IgD-negative memory B cell (primary cell): Measurements from ENCODE around the gene TAAR8. TPM values are rescaled to one million over a fixed set of nuclear protein-coding genes. Genes with fewer than 3 reads are reported as not detected.
"Not testable (repeated sequence)": the region's sequence is repeated elsewhere in the genome, so short reads cannot be mapped to it uniquely, and the experiment has no call there.

ENCODE experiments used
- H3K27ac Mint-ChIP-seq, 3 donors: one replicate each; pipeline ENCODE4 v1.8.0; 2020 to 2022; ENCODE audit warnings: mild to moderate bottlenecking in 3 of 3, mixed read lengths in 3 of 3, moderate library complexity in 1 of 3
- H3K27me3 Mint-ChIP-seq: one replicate; pipeline ENCODE4 v1.8.0; 2021; ENCODE audit warnings: mixed read lengths
- H3K36me3 Mint-ChIP-seq: one replicate; pipeline ENCODE4 v1.8.0; 2020; ENCODE audit warnings: mild to moderate bottlenecking, mixed read lengths
- H3K4me1 Mint-ChIP-seq, 3 donors: one replicate each; pipeline ENCODE4 v1.8.0; 2020 to 2022; ENCODE audit warnings: mixed read lengths in 3 of 3, mild to moderate bottlenecking in 1 of 3
- H3K4me3 Mint-ChIP-seq, 4 donors: one replicate each; pipeline ENCODE4 v1.8.0; 2020 to 2022; ENCODE audit warnings: mild to moderate bottlenecking in 4 of 4, mixed read lengths in 4 of 4, moderate library complexity in 3 of 4
- H3K9me3 Mint-ChIP-seq, 3 donors: one replicate each; pipeline ENCODE4 v1.8.0; 2020 to 2021; ENCODE audit warnings: mixed read lengths in 3 of 3, mild to moderate bottlenecking in 1 of 3
- polyA plus RNA-seq: library from polyadenylated mRNA; unstranded; fragments of 300-500 nt; fragmentation: Illumina TruSeq; gene quantifications from one replicate; pipeline ENCODE4 v1.2.3, GENCODE V29; 2021

Gene TAAR8
- polyA plus RNA-seq, 1 donor from 2014 or later: not detected

GRCh38 chr6:132570221-132570777 lies 17.8 kb downstream of the TAAR8 start, which contains the start of gene TAAR6:
TSS of gene TAAR6 (plus strand) at chr6:132570322. CDS start at chr6:132570322, 0 bp downstream.
- H3K4me1 Mint-ChIP-seq: peaks cover 0 to 1% (median 0%) of the 10 kb centered on the region in 3 donors
- peaks cover 2% of the 10 kb centered on the region for H3K36me3 Mint-ChIP-seq
- H3K27ac Mint-ChIP-seq: no peak within 1 kb of the TSS
- H3K27me3 Mint-ChIP-seq: peaks cover 11% of the 10 kb centered on the region
- H3K4me3 Mint-ChIP-seq: no peak within 1 kb of the TSS
- H3K9me3 Mint-ChIP-seq: no peaks in the 10 kb centered on the region

- Mint-ChIP-seq H3K27me3 (peaks cover 11% of the 10 kb centered on the region), H3K4me3 (no peak overlapping the region), H3K27ac (no peak overlapping the region), H3K4me1 (no peaks in the 10 kb centered on the region), H3K36me3 (peaks cover 2% of the 10 kb centered on the region), H3K9me3 (no peaks in the 10 kb centered on the region)
Observed at GRCh38 chr6:132571774-132572173, 19.3 kb downstream of the TAAR8 start.

GRCh38 chr6:132584698-132585097 lies 32.2 kb downstream of the TAAR8 start:
- Mint-ChIP-seq H3K27me3 (peaks cover 11% of the 10 kb centered on the region), H3K27ac (no peak overlapping the region), H3K4me3 (no peak overlapping the region), H3K36me3 (no peaks in the 10 kb centered on the region), H3K4me1 (no peaks in the 10 kb centered on the region), H3K9me3 (no peaks in the 10 kb centered on the region)

GRCh38 chr6:132587424-132587823 lies 35.0 kb downstream of the TAAR8 start:
- no peaks in the 10 kb centered on the region for H3K36me3 Mint-ChIP-seq
- H3K4me3 Mint-ChIP-seq: no peak overlapping the region
- peaks cover 7% of the 10 kb centered on the region for H3K27me3 Mint-ChIP-seq
- peaks cover 0 to under 1% (median 0%) of the 10 kb centered on the region in 3 donors for H3K4me1 Mint-ChIP-seq
- no peak overlapping the region for H3K27ac Mint-ChIP-seq
- H3K9me3 Mint-ChIP-seq: no peaks in the 10 kb centered on the region

- Mint-ChIP-seq H3K4me1 (peaks cover 0 to 1% (median 0%) of the 10 kb centered on the region in 3 donors), H3K27me3 (peaks cover 6% of the 10 kb centered on the region), H3K4me3 (no peak within 1 kb of the TSS), H3K9me3 (no peaks in the 10 kb centered on the region), H3K27ac (no peak within 1 kb of the TSS), H3K36me3 (no peaks in the 10 kb centered on the region)
Observed at GRCh38 chr6:132589454-132589853, 37.0 kb downstream of the TAAR8 start, which contains the start of gene TAAR5. TSS of gene TAAR5 (minus strand) at chr6:132589741. CDS start at chr6:132589686, 55 bp downstream.

GRCh38 chr6:132590362-132590761 lies 37.9 kb downstream of the TAAR8 start:
- no peaks in the 10 kb centered on the region for H3K9me3 Mint-ChIP-seq
- H3K4me1 Mint-ChIP-seq: peaks cover 0 to 1% (median 0%) of the 10 kb centered on the region in 3 donors
- H3K36me3 Mint-ChIP-seq: no peaks in the 10 kb centered on the region
- H3K27me3 Mint-ChIP-seq: peaks cover 4% of the 10 kb centered on the region
- H3K27ac Mint-ChIP-seq: no peak overlapping the region
- no peak overlapping the region for H3K4me3 Mint-ChIP-seq

GRCh38 chr6:132592855-132593254 lies 40.4 kb downstream of the TAAR8 start:
- no peak overlapping the region for H3K4me3 Mint-ChIP-seq
- H3K36me3 Mint-ChIP-seq: no peaks in the 10 kb centered on the region
- peaks cover 0 to 1% (median 0%) of the 10 kb centered on the region in 3 donors for H3K4me1 Mint-ChIP-seq
- no peak overlapping the region for H3K27ac Mint-ChIP-seq
- H3K27me3 Mint-ChIP-seq: peaks cover 4% of the 10 kb centered on the region
- no peaks in the 10 kb centered on the region for H3K9me3 Mint-ChIP-seq

GRCh38 chr6:132596201-132596600 lies 43.7 kb downstream of the TAAR8 start:
- Mint-ChIP-seq H3K36me3 (no peaks in the 10 kb centered on the region), H3K27ac (no peak overlapping the region), H3K27me3 (peaks cover 4% of the 10 kb centered on the region), H3K9me3 (no peaks in the 10 kb centered on the region), H3K4me1 (peaks cover 0 to 1% (median 0%) of the 10 kb centered on the region in 3 donors), H3K4me3 (no peak overlapping the region)

- H3K27ac Mint-ChIP-seq: no peak overlapping the region
- H3K9me3 Mint-ChIP-seq: no peaks in the 10 kb centered on the region
- H3K36me3 Mint-ChIP-seq: no peaks in the 10 kb centered on the region
- no peak overlapping the region for H3K4me3 Mint-ChIP-seq
- peaks cover 4% of the 10 kb centered on the region for H3K27me3 Mint-ChIP-seq
- H3K4me1 Mint-ChIP-seq: no peaks in the 10 kb centered on the region
Observed at GRCh38 chr6:132598473-132598872, 46.0 kb downstream of the TAAR8 start.

GRCh38 chr6:132600900-132601299 lies 48.4 kb downstream of the TAAR8 start:
- H3K27me3 Mint-ChIP-seq, H3K4me3 Mint-ChIP-seq, H3K36me3 Mint-ChIP-seq, H3K9me3 Mint-ChIP-seq, H3K27ac Mint-ChIP-seq, H3K4me1 Mint-ChIP-seq: not testable (repeated sequence)

Other genes with a start within 250 kb of the TAAR8 start
- 9.0 TPM for gene MOXD1, start 151.2 kb upstream of the TAAR8 start, polyA plus RNA-seq
- 96.7 TPM for gene STX7, start 39.6 kb upstream of the TAAR8 start, polyA plus RNA-seq
- gene TAAR9, start 14.4 kb upstream of the TAAR8 start, polyA plus RNA-seq: not detected
- gene TAAR6, start 17.6 kb downstream of the TAAR8 start, polyA plus RNA-seq: not detected
- not detected for gene TAAR5, start 37.1 kb downstream of the TAAR8 start, polyA plus RNA-seq
- not detected for gene TAAR2, start 71.6 kb downstream of the TAAR8 start, polyA plus RNA-seq
- gene TAAR1, start 106.5 kb downstream of the TAAR8 start, polyA plus RNA-seq: not detected
- gene VNN1, start 161.4 kb downstream of the TAAR8 start, polyA plus RNA-seq: not detected
- gene VNN2, start 205.2 kb downstream of the TAAR8 start, polyA plus RNA-seq: 40.4 TPM
- gene SLC18B1, start 246.0 kb downstream of the TAAR8 start, polyA plus RNA-seq: 11.3 TPM